Kidney epithelial cell (primary cell): Measurements from ENCODE around the gene CYP3A5. TPM values are rescaled to one million over a fixed set of nuclear protein-coding genes. Genes with fewer than 3 reads are reported as not detected.
"Not testable (repeated sequence)": the region's sequence is repeated elsewhere in the genome, so short reads cannot be mapped to it uniquely, and the experiment has no call there.

Experiments
- DNase-seq: peaks from one replicate; pipeline ENCODE4 v3.0.0-alpha.2; 2010; ENCODE audit warnings: low read depth
- H3K27me3 ChIP-seq: 2 replicates; pipeline ENCODE4 v1.6.0; 2011; ENCODE audit warnings: low read length; ENCODE audit not compliant: control insufficient read depth, insufficient read depth
- H3K36me3 ChIP-seq: 2 replicates; pipeline ENCODE4 v1.5.1; 2011; ENCODE audit warnings: low read length; ENCODE audit not compliant: control insufficient read depth, insufficient read depth
- H3K4me3 ChIP-seq: 2 replicates; pipeline ENCODE4 v1.5.1; 2011; ENCODE audit warnings: low read depth, mild to moderate bottlenecking, control low read depth, low read length
- CTCF ChIP-seq: IDR thresholded peaks from 2 replicates; pipeline ENCODE4 v1.5.1; 2011; ENCODE audit warnings: mild to moderate bottlenecking, moderate library complexity, low read length, control low read depth, inconsistent platforms; ENCODE audit not compliant: insufficient read depth, poor library complexity, severe bottlenecking
- total RNA-seq: library from RNA; depleted of rRNA; stranded (reverse); fragments of >200 nt; gene quantifications from 2 replicates; pipeline ENCODE4 v1.2.3, GENCODE V29; 2015

Gene CYP3A5
- total RNA-seq, 1 donor from 2014 or later: 0.25 TPM

DNA sequence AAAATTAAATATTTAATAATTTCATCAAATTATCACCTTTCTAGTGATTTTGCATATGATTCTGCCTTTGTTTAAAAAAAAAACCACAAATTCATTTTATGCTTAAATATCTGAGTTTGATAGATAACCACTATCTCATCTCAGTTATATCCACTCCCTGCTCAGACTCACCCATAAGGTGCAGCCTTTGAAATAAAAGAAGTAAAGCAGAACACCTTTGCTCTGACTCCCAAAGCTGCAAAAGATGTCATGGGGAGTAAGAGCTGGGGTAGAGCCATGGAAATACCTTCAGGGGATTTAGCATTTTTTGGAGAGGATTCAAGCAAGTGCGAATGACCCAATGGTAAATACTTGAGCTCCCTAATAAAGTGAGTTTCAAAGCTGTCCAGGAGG lies 15.1 kb upstream of the CYP3A5 start:
- DNase-seq: no peak
- no peak for TF ChIP-seq CTCF
- Histone ChIP-seq H3K27me3 (no peaks in the 10 kb centered on the region), H3K36me3 (no peaks in the 10 kb centered on the region), H3K4me3 (no peak overlapping the region)

- Histone ChIP-seq H3K27me3 (no peaks in the 10 kb centered on the region), H3K36me3 (no peaks in the 10 kb centered on the region), H3K4me3 (no peak overlapping the region)
- DNase-seq: no peak
- no peak for TF ChIP-seq CTCF
Measured at GRCh38 chr7:99694201-99694911, 14.6 kb upstream of the CYP3A5 start.

GRCh38 chr7:99693427-99694200 lies 13.8 kb upstream of the CYP3A5 start:
- no peaks in the 10 kb centered on the region for H3K27me3 ChIP-seq
- no peak for TF ChIP-seq CTCF
- DNase-seq: no peak
- no peak overlapping the region for H3K4me3 ChIP-seq
- H3K36me3 ChIP-seq: no peaks in the 10 kb centered on the region

DNA sequence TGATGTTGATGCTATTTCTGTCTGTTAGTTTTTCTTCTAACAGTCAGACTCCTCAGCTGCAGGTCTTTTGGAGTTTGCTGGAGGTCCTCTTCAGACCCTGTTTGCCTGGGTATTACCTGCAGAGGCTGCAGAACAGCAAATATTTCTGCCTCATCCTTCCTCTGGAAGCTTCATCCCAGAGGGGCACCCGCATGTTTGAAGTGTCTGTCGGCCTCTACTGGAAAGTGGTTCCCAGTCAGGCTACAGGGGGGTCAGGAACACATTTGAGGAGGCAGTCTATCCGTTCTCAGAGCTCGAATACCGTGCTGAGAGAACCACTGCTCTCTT lies 13.3 kb upstream of the CYP3A5 start:
- Histone ChIP-seq H3K4me3 (no peak overlapping the region), H3K36me3 (no peaks in the 10 kb centered on the region), H3K27me3 (no peaks in the 10 kb centered on the region)
- TF ChIP-seq CTCF: no peak
- no peak for DNase-seq

- DNase-seq, H3K27me3 ChIP-seq, H3K36me3 ChIP-seq, H3K4me3 ChIP-seq: not testable (repeated sequence)
Measured at GRCh38 chr7:99692563-99692962, 12.8 kb upstream of the CYP3A5 start.

DNA sequence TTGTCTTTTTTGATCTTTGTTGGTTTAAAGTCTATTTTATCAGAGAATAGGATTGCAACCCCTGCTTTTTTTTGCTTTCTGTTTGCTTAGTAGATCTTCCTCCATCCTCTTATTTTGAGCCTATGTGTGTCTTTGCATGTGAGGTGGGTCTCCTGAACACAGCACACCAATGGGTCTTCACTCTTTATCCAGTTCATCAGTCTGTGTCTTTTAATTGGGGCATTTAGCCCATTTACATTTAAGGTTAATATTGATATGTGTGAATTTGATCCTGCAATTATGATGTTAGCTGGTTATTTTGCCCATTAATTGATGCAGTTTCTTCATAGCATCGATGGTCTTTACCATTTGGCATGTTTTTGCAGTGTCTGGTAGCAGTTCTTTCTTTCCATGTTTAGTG lies 11.9 kb upstream of the CYP3A5 start:
- not testable (repeated sequence) for H3K4me3 ChIP-seq, H3K36me3 ChIP-seq, DNase-seq, H3K27me3 ChIP-seq

- H3K36me3 ChIP-seq, H3K4me3 ChIP-seq, DNase-seq, H3K27me3 ChIP-seq: not testable (repeated sequence)
Measured at GRCh38 chr7:99690918-99691317, 11.1 kb upstream of the CYP3A5 start.

DNA sequence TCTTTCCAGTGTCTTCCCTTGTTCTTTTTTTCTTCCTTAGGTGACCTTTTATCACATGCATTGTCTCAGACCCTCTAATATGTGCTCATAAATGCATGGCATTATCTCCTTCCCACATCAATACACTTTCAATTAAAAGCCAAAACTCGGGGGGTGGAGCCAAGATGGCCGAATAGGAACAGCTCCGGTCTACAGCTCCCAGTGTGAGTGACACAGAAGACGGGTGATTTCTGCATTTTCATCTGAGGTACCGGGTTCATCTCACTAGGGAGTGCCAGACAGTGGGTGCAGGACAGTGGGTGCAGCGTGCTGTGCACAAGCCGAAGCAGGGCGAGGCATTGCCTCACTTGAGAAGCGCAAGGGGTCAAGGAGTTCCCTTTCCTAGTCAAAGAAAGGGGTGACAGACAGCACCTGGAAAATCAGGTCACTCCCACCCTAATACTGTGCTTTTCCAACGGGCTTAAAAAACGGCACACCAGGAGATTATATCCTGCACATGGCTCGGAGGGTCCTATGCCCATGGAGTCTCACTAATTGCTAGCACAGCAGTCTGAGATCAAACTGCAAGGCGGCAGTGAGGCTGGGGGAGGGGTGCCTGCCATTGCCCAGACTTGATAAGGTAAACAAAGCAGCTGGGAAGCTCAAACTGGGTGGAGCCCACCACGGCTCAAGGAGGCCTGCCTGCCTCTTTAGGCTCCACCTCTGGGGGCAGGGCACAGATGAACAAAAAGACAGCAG lies 6.2 kb upstream of the CYP3A5 start:
- H3K27me3 ChIP-seq, DNase-seq, H3K4me3 ChIP-seq, H3K36me3 ChIP-seq: not testable (repeated sequence)
